Neural cell (in vitro differentiated cells): Measurements from ENCODE around the gene AFAP1. TPM values are rescaled to one million over a fixed set of nuclear protein-coding genes. Genes with fewer than 3 reads are reported as not detected.

ENCODE experiments used
- H2AFZ ChIP-seq: fragments of 200-600, 300-800 bp; sonication (generic), shearing (Covaris generic); 2 replicates; pipeline ENCODE4 v1.6.0; 2014; ENCODE audit warnings: low read depth, mild to moderate bottlenecking, antibody characterized with exemption, low read length, moderate library complexity
- H3F3A ChIP-seq: fragments of 200-600 bp; shearing (Covaris generic); 2 replicates; pipeline ENCODE4 v1.6.1; 2016; ENCODE audit warnings: mild to moderate bottlenecking, moderate library complexity, mixed read lengths, antibody characterized with exemption, low read length; ENCODE audit not compliant: insufficient read depth, poor library complexity, severe bottlenecking
- H3K27ac ChIP-seq: fragments of 200-600, 300-800 bp; sonication (generic), shearing (Covaris generic); 2 replicates; pipeline ENCODE4 v1.5.1; 2014; ENCODE audit warnings: mild to moderate bottlenecking, low read length, moderate library complexity
- H3K27me3 ChIP-seq: fragments of 300-800, 200-600 bp; sonication (generic), shearing (Covaris generic); 2 replicates; pipeline ENCODE4 v1.6.0; 2014; ENCODE audit warnings: mild to moderate bottlenecking, low read depth, low read length, moderate library complexity; ENCODE audit not compliant: insufficient read depth
- H3K36me3 ChIP-seq: fragments of 300-800, 200-600 bp; sonication (generic), shearing (Covaris generic); 2 replicates; pipeline ENCODE4 v1.5.1; 2014; ENCODE audit warnings: mild to moderate bottlenecking, antibody characterized with exemption, low read length, moderate library complexity; ENCODE audit not compliant: insufficient read depth
- H3K4me2 ChIP-seq: fragments of 300-800, 200-600 bp; sonication (generic), shearing (Covaris generic); 2 replicates; pipeline ENCODE4 v1.6.0; 2014; ENCODE audit warnings: mild to moderate bottlenecking, low read length
- H3K4me3 ChIP-seq: fragments of 300-800, 200-600 bp; sonication (generic), shearing (Covaris generic); 2 replicates; pipeline ENCODE4 v1.5.1; 2014; ENCODE audit warnings: mild to moderate bottlenecking, low read length, moderate library complexity
- H3K79me2 ChIP-seq: fragments of 200-600 bp; shearing (Covaris generic); replicated peaks from 2 replicates; pipeline ENCODE4 v1.6.0; 2014; ENCODE audit warnings: mild to moderate bottlenecking, low read length, moderate library complexity; ENCODE audit not compliant: insufficient read depth
- H3K9ac ChIP-seq: fragments of 300-800, 200-600 bp; sonication (generic), shearing (Covaris generic); 2 replicates; pipeline ENCODE4 v1.6.1; 2016; ENCODE audit warnings: mild to moderate bottlenecking, low read length, mixed read lengths
- H3K9me2 ChIP-seq: fragments of 200-600 bp; shearing (Covaris generic); 2 replicates; pipeline ENCODE4 v1.6.1; 2016; ENCODE audit warnings: mild to moderate bottlenecking, low read length, mixed read lengths; ENCODE audit not compliant: insufficient read depth
- H3K9me3 ChIP-seq: fragments of 200-600, 300-800 bp; sonication (generic), shearing (Covaris generic); 2 replicates; pipeline ENCODE4 v1.6.1; 2016; ENCODE audit warnings: mild to moderate bottlenecking, mixed run types, low read length, moderate library complexity, mixed read lengths
- H4K20me1 ChIP-seq: fragments of 200-600 bp; shearing (Covaris generic); 2 replicates; pipeline ENCODE4 v1.6.1; 2016; ENCODE audit warnings: mild to moderate bottlenecking, mixed run types; ENCODE audit not compliant: insufficient read depth
- EP300 ChIP-seq: fragments of 450-650 bp; conservative IDR thresholded peaks from 2 replicates; pipeline ENCODE4 v1.6.1; 2014; ENCODE audit warnings: antibody characterized with exemption, mild to moderate bottlenecking, moderate library complexity; ENCODE audit not compliant: poor library complexity, severe bottlenecking
- EZH2 ChIP-seq: fragments of 200-600, 300-800 bp; shearing (Covaris generic), sonication (generic); IDR thresholded peaks from 2 replicates; pipeline ENCODE4 v1.6.1; 2014; ENCODE audit warnings: antibody characterized with exemption, low read length, borderline replicate concordance, mild to moderate bottlenecking; ENCODE audit not compliant: insufficient read depth, poor library complexity, severe bottlenecking
- MXI1 ChIP-seq: fragments of 450-650 bp; conservative IDR thresholded peaks from 2 replicates; pipeline ENCODE4 v1.6.1; 2014; ENCODE audit warnings: antibody characterized with exemption, mild to moderate bottlenecking; ENCODE audit not compliant: poor library complexity, severe bottlenecking
- POLR2AphosphoS5 ChIP-seq: IDR thresholded peaks from 2 replicates; pipeline ENCODE4 v1.6.1; 2012
- RAD21 ChIP-seq: fragments of 450-650 bp; conservative IDR thresholded peaks from 2 replicates; pipeline ENCODE4 v1.6.1; 2014; ENCODE audit warnings: antibody characterized with exemption, mild to moderate bottlenecking, moderate library complexity
- SMC3 ChIP-seq: fragments of 450-650 bp; conservative IDR thresholded peaks from 2 replicates; pipeline ENCODE4 v1.6.1; 2014; ENCODE audit warnings: antibody characterized with exemption, mild to moderate bottlenecking, moderate library complexity; ENCODE audit not compliant: poor library complexity
- TAF1 ChIP-seq: IDR thresholded peaks from 2 replicates; pipeline ENCODE4 v1.6.1; 2012; ENCODE audit warnings: low read depth
- polyA plus RNA-seq: library from polyadenylated mRNA; depleted of rRNA; stranded (reverse); fragments of >200 nt; gene quantifications from 2 replicates; pipeline ENCODE4 v1.2.3, GENCODE V29; 2014
- TF ChIP-seq, protein P1 (sequence below): fragments of 450-650 bp; IDR thresholded peaks from 2 replicates; pipeline ENCODE4 v1.5.1; 2014; ENCODE audit warnings: antibody characterized with exemption, mild to moderate bottlenecking, moderate library complexity; ENCODE audit not compliant: poor library complexity, severe bottlenecking
- TF ChIP-seq, protein P2 (sequence below): IDR thresholded peaks from 2 replicates; pipeline ENCODE4 v1.6.1; 2012; ENCODE audit warnings: borderline replicate concordance

AFAP1 gene
- polyA plus RNA-seq, 1 donor from 2014 or later = 38.9 TPM

DNA sequence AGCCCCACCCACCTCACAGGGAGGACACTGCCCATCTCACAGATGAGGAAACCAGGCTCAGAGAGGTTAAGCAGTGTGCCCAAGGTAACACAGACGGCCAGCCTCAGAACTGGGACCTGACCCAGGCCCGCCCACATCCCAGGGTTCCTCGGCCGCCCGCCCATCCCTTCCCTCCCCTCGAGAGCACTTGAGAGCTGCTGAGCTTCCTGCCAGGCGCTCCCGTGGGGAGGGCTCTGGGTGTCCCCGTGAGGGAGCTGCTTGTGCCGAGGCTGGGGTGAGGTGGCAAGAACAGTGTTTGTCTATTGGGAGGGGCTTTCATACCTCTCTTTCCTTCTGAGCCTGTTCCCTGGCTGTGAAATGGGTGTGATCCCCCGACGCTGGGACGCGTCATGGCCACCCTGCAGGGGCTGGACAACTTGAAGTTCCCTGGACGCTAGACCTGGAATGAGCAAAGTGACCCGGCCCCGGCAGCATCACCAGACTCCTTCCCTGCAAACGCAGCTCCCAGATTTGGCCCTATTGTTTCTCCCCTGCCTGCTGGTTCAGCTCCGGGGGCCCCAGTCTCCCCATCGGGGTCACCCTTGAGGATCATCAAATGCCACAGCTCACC, 204.9 kb downstream of the AFAP1 start:
- no peak overlapping the region for H3K9ac ChIP-seq
- H3K36me3 ChIP-seq = no peaks in the 10 kb centered on the region
- H4K20me1 ChIP-seq = no peaks in the 10 kb centered on the region
- H3K79me2 ChIP-seq = no peaks in the 10 kb centered on the region
- no peak overlapping the region for H3K4me3 ChIP-seq
- H3K4me2 ChIP-seq = no peak overlapping the region
- no peaks in the 10 kb centered on the region for H3K9me3 ChIP-seq
- H3K27ac ChIP-seq = no peak overlapping the region
- H2AFZ ChIP-seq = no peak overlapping the region
- no peaks in the 10 kb centered on the region for H3F3A ChIP-seq
- H3K9me2 ChIP-seq = no peaks in the 10 kb centered on the region
- H3K27me3 ChIP-seq = no peaks in the 10 kb centered on the region
- TF ChIP-seq RAD21 (no peak), SMC3 (no peak), MXI1 (no peak), POLR2AphosphoS5 (no peak), TAF1 (no peak), EP300 (no peak), EZH2 (no peak)
- TF ChIP-seq, protein P1, sequence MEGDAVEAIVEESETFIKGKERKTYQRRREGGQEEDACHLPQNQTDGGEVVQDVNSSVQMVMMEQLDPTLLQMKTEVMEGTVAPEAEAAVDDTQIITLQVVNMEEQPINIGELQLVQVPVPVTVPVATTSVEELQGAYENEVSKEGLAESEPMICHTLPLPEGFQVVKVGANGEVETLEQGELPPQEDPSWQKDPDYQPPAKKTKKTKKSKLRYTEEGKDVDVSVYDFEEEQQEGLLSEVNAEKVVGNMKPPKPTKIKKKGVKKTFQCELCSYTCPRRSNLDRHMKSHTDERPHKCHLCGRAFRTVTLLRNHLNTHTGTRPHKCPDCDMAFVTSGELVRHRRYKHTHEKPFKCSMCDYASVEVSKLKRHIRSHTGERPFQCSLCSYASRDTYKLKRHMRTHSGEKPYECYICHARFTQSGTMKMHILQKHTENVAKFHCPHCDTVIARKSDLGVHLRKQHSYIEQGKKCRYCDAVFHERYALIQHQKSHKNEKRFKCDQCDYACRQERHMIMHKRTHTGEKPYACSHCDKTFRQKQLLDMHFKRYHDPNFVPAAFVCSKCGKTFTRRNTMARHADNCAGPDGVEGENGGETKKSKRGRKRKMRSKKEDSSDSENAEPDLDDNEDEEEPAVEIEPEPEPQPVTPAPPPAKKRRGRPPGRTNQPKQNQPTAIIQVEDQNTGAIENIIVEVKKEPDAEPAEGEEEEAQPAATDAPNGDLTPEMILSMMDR = no peak
- TF ChIP-seq, protein P2, sequence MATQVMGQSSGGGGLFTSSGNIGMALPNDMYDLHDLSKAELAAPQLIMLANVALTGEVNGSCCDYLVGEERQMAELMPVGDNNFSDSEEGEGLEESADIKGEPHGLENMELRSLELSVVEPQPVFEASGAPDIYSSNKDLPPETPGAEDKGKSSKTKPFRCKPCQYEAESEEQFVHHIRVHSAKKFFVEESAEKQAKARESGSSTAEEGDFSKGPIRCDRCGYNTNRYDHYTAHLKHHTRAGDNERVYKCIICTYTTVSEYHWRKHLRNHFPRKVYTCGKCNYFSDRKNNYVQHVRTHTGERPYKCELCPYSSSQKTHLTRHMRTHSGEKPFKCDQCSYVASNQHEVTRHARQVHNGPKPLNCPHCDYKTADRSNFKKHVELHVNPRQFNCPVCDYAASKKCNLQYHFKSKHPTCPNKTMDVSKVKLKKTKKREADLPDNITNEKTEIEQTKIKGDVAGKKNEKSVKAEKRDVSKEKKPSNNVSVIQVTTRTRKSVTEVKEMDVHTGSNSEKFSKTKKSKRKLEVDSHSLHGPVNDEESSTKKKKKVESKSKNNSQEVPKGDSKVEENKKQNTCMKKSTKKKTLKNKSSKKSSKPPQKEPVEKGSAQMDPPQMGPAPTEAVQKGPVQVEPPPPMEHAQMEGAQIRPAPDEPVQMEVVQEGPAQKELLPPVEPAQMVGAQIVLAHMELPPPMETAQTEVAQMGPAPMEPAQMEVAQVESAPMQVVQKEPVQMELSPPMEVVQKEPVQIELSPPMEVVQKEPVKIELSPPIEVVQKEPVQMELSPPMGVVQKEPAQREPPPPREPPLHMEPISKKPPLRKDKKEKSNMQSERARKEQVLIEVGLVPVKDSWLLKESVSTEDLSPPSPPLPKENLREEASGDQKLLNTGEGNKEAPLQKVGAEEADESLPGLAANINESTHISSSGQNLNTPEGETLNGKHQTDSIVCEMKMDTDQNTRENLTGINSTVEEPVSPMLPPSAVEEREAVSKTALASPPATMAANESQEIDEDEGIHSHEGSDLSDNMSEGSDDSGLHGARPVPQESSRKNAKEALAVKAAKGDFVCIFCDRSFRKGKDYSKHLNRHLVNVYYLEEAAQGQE = no peak

DNA sequence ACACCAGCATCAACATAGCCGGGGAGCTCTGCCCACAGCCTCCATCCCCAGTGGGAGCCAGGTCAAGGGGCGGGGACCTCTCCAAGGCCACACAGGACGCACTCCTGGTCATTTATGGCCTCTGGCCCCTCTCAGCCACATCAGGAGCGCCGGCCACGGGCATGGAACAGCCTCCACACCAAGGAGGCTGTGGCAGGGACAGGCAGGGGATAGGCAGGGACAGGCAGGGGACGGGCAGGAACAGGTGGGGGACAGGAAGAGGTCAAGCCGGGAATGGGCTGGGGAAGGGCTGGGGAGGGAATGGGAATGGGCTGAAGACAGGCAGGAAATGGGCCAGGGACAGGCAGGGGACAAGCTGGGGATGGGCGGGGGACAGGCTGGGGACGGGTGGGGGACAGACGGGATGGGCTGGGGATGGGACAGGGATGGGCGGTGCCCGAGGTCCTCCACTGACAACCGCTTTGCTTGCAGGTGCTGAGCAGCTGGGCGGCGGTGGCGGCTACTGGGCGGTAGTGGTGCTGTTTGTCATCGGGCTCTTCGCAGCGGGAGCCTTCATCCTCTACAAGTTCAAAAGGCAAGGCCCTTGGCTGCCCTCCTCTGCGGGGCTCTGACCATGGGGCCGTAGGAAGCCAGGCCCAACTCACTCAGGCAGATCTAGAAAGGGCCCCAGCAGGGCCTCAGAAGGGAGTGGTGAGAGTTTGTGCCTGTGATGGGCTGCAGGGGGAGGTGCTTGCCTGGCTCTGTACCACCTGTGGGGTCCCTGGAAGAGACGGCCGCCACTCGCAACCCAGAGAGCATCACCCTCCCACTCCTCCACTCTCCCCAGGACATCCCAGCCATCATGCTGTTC, 205.6 kb downstream of the AFAP1 start:
- no peaks in the 10 kb centered on the region for H3K27me3 ChIP-seq
- no peaks in the 10 kb centered on the region for H3F3A ChIP-seq
- H3K4me3 ChIP-seq = no peak overlapping the region
- no peak overlapping the region for H3K9ac ChIP-seq
- H3K36me3 ChIP-seq = no peaks in the 10 kb centered on the region
- no peak overlapping the region for H3K4me2 ChIP-seq
- H3K27ac ChIP-seq = no peak overlapping the region
- TF ChIP-seq EP300 = no peak
- no peak for TF ChIP-seq RAD21
- no peak for TF ChIP-seq TAF1
- no peak for TF ChIP-seq POLR2AphosphoS5
- TF ChIP-seq SMC3 = no peak
- TF ChIP-seq MXI1 = no peak
- TF ChIP-seq EZH2 = no peak
- TF ChIP-seq, protein P1 = no peak
- TF ChIP-seq, protein P2 = no peak
- no peaks in the 10 kb centered on the region for H3K79me2 ChIP-seq
- no peaks in the 10 kb centered on the region for H4K20me1 ChIP-seq
- no peak overlapping the region for H2AFZ ChIP-seq
- H3K9me2 ChIP-seq = no peaks in the 10 kb centered on the region
- no peaks in the 10 kb centered on the region for H3K9me3 ChIP-seq
